ENCODE measurements around the gene ITIH4.

The ITIH4 gene

DNA sequence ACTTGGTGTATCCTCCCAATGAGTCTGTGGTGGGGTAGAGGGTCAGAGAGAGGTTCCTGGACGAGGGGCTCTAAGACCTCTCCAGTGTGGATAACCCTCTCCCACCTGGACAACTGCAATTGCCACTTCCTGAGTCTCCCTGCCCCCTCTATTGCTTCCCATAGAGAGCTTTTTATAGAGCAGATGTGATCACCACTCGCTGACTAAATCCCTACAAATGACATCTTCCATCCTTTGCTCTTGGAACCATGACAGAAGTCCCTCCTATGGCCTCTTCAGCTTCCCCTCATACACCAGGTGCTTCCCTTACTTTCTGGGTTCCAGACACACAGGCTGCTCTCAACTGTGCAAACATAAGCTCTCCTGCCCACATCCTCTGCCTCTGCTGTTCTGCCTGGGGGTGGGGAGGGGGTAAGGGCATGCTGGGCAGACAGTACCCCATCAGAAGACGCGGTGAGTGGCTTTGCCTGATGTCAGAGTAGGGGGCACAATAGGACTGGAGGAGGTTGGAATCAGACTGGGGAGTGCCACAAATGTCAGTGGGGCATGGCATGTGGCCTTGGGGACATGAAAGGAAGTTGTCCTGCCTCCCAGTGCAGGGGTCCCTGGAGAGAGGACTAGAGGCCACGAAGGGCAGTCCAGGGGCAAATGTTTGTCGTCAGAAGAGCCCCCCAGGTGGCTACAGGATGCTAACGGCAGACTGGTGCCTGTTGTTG lies 20.7 kb downstream of the ITIH4 start:
- H3K36me3 ChIP-seq, result no peaks in the 10 kb centered on the region
- no peaks in the 10 kb centered on the region for H3K27me3 ChIP-seq (ENCODE audit: insufficient read depth, low read depth, severe bottlenecking)
- no peak for DNase-seq
- H3K9me3 ChIP-seq (ENCODE audit: severe bottlenecking), result no peaks in the 10 kb centered on the region
- TF ChIP-seq, protein P1, sequence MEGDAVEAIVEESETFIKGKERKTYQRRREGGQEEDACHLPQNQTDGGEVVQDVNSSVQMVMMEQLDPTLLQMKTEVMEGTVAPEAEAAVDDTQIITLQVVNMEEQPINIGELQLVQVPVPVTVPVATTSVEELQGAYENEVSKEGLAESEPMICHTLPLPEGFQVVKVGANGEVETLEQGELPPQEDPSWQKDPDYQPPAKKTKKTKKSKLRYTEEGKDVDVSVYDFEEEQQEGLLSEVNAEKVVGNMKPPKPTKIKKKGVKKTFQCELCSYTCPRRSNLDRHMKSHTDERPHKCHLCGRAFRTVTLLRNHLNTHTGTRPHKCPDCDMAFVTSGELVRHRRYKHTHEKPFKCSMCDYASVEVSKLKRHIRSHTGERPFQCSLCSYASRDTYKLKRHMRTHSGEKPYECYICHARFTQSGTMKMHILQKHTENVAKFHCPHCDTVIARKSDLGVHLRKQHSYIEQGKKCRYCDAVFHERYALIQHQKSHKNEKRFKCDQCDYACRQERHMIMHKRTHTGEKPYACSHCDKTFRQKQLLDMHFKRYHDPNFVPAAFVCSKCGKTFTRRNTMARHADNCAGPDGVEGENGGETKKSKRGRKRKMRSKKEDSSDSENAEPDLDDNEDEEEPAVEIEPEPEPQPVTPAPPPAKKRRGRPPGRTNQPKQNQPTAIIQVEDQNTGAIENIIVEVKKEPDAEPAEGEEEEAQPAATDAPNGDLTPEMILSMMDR (IDR thresholded peaks at IDR 0.05; ENCODE audit: low read depth, low read length), result no peak
- no peak overlapping the region for H3K4me3 ChIP-seq (ENCODE audit: low read depth, low read length)
- H3K27ac ChIP-seq, result no peak overlapping the region

DNA sequence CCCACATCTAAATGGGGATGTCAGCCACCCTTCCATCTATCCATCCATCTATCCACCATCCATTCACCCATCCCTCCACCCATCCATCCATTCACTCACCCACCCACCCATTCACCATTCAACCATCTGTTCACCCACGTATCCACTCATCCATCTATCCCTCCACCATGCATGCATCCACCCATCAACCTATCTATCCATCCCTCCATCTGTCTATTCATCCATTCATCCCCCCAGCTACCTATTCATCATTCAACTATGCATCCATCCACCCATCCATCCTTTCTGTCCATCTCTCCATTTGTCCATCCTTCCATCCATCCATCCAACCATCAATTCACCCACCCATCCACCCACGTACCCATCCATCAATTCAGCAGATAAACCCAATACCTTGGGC lies 21.3 kb downstream of the ITIH4 start:
- Histone ChIP-seq H3K36me3 (no peaks in the 10 kb centered on the region), H3K27ac (no peak overlapping the region), H3K27me3 (ENCODE audit: insufficient read depth, low read depth, severe bottlenecking) (no peaks in the 10 kb centered on the region), H3K9me3 (ENCODE audit: severe bottlenecking) (no peaks in the 10 kb centered on the region), H3K4me3 (ENCODE audit: low read depth, low read length) (no peak overlapping the region)
- TF ChIP-seq, protein P1 (IDR thresholded peaks at IDR 0.05; ENCODE audit: low read depth, low read length), result no peak
- DNase-seq, result no peak

DNA sequence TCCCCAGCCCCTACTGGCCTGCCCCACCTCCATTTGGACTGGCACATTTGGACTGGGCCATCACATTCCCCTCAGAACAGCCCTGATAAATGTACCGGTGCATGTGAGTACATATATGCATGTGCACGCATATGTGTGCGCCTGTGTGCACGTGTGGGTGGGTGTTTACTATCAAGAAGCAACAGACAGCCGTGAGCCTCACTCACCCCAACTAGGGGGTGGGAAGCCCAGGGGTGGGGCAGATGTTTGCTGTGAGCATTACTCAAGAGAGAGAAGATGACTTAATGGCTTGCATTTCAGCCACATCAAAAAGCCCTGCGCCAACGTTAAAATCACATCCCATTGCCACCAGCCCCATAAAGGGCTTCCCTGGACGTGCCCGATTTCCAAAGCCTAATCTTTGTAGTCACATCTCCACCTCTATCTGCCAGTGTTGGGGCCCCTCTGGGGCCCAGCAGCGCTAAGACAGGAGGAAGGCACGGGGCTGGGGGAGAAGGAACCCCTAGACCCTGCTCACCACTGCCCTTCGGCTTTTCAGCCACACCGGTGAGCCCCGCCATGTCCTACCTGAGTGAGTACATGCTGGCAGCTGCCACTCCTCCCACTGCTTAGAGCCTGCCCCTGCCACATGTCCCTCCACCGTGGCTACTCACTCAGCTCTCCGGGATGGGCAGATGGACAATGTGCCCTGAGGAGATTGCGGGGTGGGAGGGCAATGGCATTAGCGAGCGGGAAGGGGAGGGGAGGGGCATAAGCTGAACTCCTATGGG lies 25.0 kb downstream of the ITIH4 start:
- Histone ChIP-seq H3K36me3 (no peaks in the 10 kb centered on the region), H3K9me3 (ENCODE audit: severe bottlenecking) (no peaks in the 10 kb centered on the region), H3K4me3 (ENCODE audit: low read depth, low read length) (no peak overlapping the region), H3K27me3 (ENCODE audit: insufficient read depth, low read depth, severe bottlenecking) (no peaks in the 10 kb centered on the region), H3K27ac (no peak overlapping the region)
- peak; percentile 44 for DNase-seq
- TF ChIP-seq, protein P1 (IDR thresholded peaks at IDR 0.05; ENCODE audit: low read depth, low read length), result no peak

DNA sequence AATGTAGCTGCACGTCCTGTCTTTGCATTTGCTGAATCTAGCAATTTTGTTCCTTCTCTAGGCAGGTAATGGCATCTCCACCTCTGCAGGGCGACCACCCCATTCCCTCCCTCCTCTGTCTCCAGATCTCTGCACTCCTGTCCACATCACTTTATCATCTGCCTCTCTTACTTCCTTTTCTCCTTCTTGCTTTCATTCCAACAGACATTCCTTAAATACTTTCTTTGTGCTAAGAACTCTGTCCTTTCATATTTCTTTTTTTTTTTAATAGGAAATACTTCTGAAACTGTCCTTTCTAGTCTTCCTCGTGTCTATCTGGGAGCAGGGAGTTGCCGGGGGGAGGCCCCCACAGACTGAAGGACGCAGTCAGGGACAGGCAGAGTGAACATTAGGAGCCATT lies 28.6 kb downstream of the ITIH4 start:
- H3K36me3 ChIP-seq, result no peaks in the 10 kb centered on the region
- H3K4me3 ChIP-seq (ENCODE audit: low read depth, low read length), result no peak overlapping the region
- H3K27me3 ChIP-seq (ENCODE audit: insufficient read depth, low read depth, severe bottlenecking), result no peaks in the 10 kb centered on the region
- H3K27ac ChIP-seq, result no peak overlapping the region
- H3K9me3 ChIP-seq (ENCODE audit: severe bottlenecking), result no peaks in the 10 kb centered on the region
- no peak for DNase-seq
- TF ChIP-seq, protein P1 (IDR thresholded peaks at IDR 0.05; ENCODE audit: low read depth, low read length), result no peak

DNA sequence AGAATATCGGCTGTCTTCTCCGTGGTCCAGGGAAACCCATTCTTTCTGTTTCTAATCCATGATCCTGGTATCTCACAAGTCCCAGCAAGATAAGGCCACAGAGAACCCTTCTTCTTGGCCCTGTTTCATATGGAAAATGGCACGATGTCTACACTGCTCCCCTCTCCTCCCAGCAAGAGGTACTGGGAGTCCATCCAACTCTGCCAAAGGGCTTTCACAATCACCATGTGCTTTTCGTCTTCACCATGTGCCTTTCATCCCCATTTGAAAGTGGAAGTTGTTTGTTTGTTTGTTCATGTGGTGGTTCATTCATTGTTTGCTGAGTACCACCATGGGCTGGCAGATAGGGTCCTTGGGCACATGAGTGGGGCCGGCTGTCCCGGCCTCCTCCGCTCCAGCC lies 30.4 kb downstream of the ITIH4 start:
- Histone ChIP-seq H3K36me3 (no peaks in the 10 kb centered on the region), H3K9me3 (ENCODE audit: severe bottlenecking) (no peaks in the 10 kb centered on the region), H3K4me3 (ENCODE audit: low read depth, low read length) (no peak overlapping the region), H3K27me3 (ENCODE audit: insufficient read depth, low read depth, severe bottlenecking) (no peaks in the 10 kb centered on the region), H3K27ac (no peak overlapping the region)
- no peak for DNase-seq
- TF ChIP-seq, protein P1 (IDR thresholded peaks at IDR 0.05; ENCODE audit: low read depth, low read length), result no peak

All from WERI-Rb-1 (cell line).